Astrocyte (in vitro differentiated cells and primary cell): Measurements from ENCODE around the gene MFSD11.

Source experiments
- CTCF ChIP-seq: IDR thresholded peaks from 2 replicates; pipeline ENCODE4 v1.5.1; 2011; ENCODE audit warnings: low read depth, mild to moderate bottlenecking, inconsistent platforms, low read length, moderate library complexity; ENCODE audit not compliant: insufficient read depth
- EZH2 ChIP-seq: IDR thresholded peaks from 2 replicates; pipeline ENCODE4 v1.6.1; 2012; ENCODE audit warnings: mild to moderate bottlenecking, low read length, inconsistent platforms; ENCODE audit not compliant: insufficient read depth

- peak; percentile 47 for TF ChIP-seq CTCF
- no peak for TF ChIP-seq EZH2
Observed at GRCh38 chr17:76793775-76794174, 55.9 kb downstream of the MFSD11 start.
